Mammary epithelial cell (primary cell): ENCODE results near the gene SPANXA2.

Source experiments
- CTCF ChIP-seq, 2 donors: IDR thresholded peaks in 1 of 2; conservative IDR thresholded peaks in 1 of 2; 2 replicates each; pipeline ENCODE4 v1.5.1; 2011 to 2012; ENCODE audit warnings: inconsistent platforms in 2 of 2, low read length in 2 of 2, mild to moderate bottlenecking in 2 of 2, control low read depth in 1 of 2, low read depth in 1 of 2; ENCODE audit not compliant: insufficient read depth in 1 of 2; ENCODE audit errors: extremely low read depth in 1 of 2
- EZH2 ChIP-seq: IDR thresholded peaks from 2 replicates; pipeline ENCODE4 v1.6.1; 2012; ENCODE audit warnings: low read length, inconsistent platforms, borderline replicate concordance

GRCh38 chrX:141609111-141609510, 19.6 kb downstream of the SPANXA2 start:
- TF ChIP-seq CTCF (conservative IDR thresholded peaks at IDR 0.05 in 1 of 2, IDR thresholded peaks at IDR 0.05 in 1 of 2; ENCODE audit: extremely low read depth in 1 of 2, insufficient read depth in 1 of 2, low read depth in 1 of 2, low read length in 2 of 2) (no peak), EZH2 (no peak)
